HepG2 (cell line): ENCODE measurements around the gene HLA-DMB. TPM values are rescaled to one million over a fixed set of nuclear protein-coding genes. Genes with fewer than 3 reads are reported as not detected.
A peak's percentile ranks its signal among the peaks of the same experiment; 100 is the strongest.

Source experiments
- AGO1 ChIP-seq: fragments of 200-400 bp; formaldehyde crosslinking; IDR thresholded peaks from 2 replicates; pipeline ENCODE4 v1.6.1; 2017; ENCODE audit warnings: mild to moderate bottlenecking, low read depth, low read length, moderate library complexity; ENCODE audit not compliant: poor library complexity, severe bottlenecking
- EEA1 ChIP-seq: sonication (generic); formaldehyde crosslinking; IDR thresholded peaks from 2 replicates; pipeline ENCODE4 v1.5.1; 2020; ENCODE audit warnings: mild to moderate bottlenecking, missing genetic modification reagents, borderline replicate concordance
- ELF4 ChIP-seq: sonication (generic); formaldehyde crosslinking; IDR thresholded peaks from 2 replicates; pipeline ENCODE4 v1.5.0; 2020; ENCODE audit warnings: missing genetic modification reagents, mild to moderate bottlenecking, moderate library complexity, borderline replicate concordance
- FOXM1 ChIP-seq: sonication (generic); formaldehyde crosslinking; IDR thresholded peaks from 2 replicates; pipeline ENCODE4 v1.5.0; 2020; ENCODE audit warnings: missing genetic modification reagents
- FOXO1 ChIP-seq: sonication (generic); formaldehyde crosslinking; IDR thresholded peaks from 2 replicates; pipeline ENCODE4 v1.4.0; 2020; ENCODE audit warnings: missing genetic modification reagents
- FOXP1 ChIP-seq, 2 experiments: fragments of 450-650 bp in 1 of 2; IDR thresholded peaks; 2 replicates each; pipeline ENCODE4 v1.6.1; 2017 to 2018; ENCODE audit warnings: antibody characterized with exemption in 1 of 2
- GATAD1 ChIP-seq: IDR thresholded peaks from 2 replicates; pipeline ENCODE4 v1.6.1; 2016; ENCODE audit warnings: missing genetic modification reagents, missing compliant biosample characterization
- GFI1 ChIP-seq: sonication (generic); formaldehyde crosslinking; IDR thresholded peaks from 2 replicates; pipeline ENCODE4 v1.5.0; 2020; ENCODE audit warnings: missing genetic modification reagents, mild to moderate bottlenecking, borderline replicate concordance
- HNRNPH1 ChIP-seq: fragments of 200-400 bp; formaldehyde crosslinking; optimal IDR thresholded peaks from 2 replicates; pipeline ENCODE3; 2017; ENCODE audit warnings: mild to moderate bottlenecking, low read depth, low read length
- KMT2B ChIP-seq: IDR thresholded peaks from 2 replicates; pipeline ENCODE4 v1.6.1; 2016; ENCODE audit warnings: missing genetic modification reagents, missing compliant biosample characterization
- MTERF4 ChIP-seq: sonication (generic); formaldehyde crosslinking; IDR thresholded peaks from 2 replicates; pipeline ENCODE4 v1.8.0; 2023; ENCODE audit warnings: mild to moderate bottlenecking, missing genetic modification reagents
- MTF1 ChIP-seq: sonication (generic); formaldehyde crosslinking; IDR thresholded peaks from 2 replicates; pipeline ENCODE4 v1.5.0; 2020; ENCODE audit warnings: missing genetic modification reagents
- NR2C2 ChIP-seq: sonication (generic); formaldehyde crosslinking; IDR thresholded peaks from 2 replicates; pipeline ENCODE4 v1.4.0; 2020; ENCODE audit warnings: missing genetic modification reagents, mild to moderate bottlenecking, moderate library complexity, borderline replicate concordance
- SMAD1 ChIP-seq: sonication (generic); formaldehyde crosslinking; IDR thresholded peaks from 2 replicates; pipeline ENCODE4 v1.4.0; 2020; ENCODE audit warnings: missing genetic modification reagents, low read depth, mild to moderate bottlenecking, borderline replicate concordance
- SMARCC2 ChIP-seq: fragments of 450-650 bp; IDR thresholded peaks from 2 replicates; pipeline ENCODE4 v1.6.1; 2017; ENCODE audit warnings: antibody characterized with exemption, mild to moderate bottlenecking
- SRSF1 ChIP-seq: fragments of 200-400 bp; formaldehyde crosslinking; optimal IDR thresholded peaks from 2 replicates; pipeline ENCODE3; 2017; ENCODE audit warnings: mild to moderate bottlenecking, low read depth, low read length, moderate library complexity
- TEAD3 ChIP-seq: optimal IDR thresholded peaks from 2 replicates; pipeline ENCODE3; 2016; ENCODE audit warnings: borderline replicate concordance
- ZNF251 ChIP-seq: sonication (generic); formaldehyde crosslinking; IDR thresholded peaks from 2 replicates; pipeline ENCODE4 v1.9.0; 2021; ENCODE audit warnings: mild to moderate bottlenecking, missing genetic modification reagents
- ZNF562 ChIP-seq: sonication (generic); formaldehyde crosslinking; IDR thresholded peaks from 2 replicates; pipeline ENCODE4 v1.8.0; 2022; ENCODE audit warnings: missing genetic modification reagents, borderline replicate concordance
- ZNF619 ChIP-seq: sonication (generic); formaldehyde crosslinking; IDR thresholded peaks from 2 replicates; pipeline ENCODE4 v1.4.0; 2020; ENCODE audit warnings: mild to moderate bottlenecking, missing genetic modification reagents
- ZNF749 ChIP-seq: sonication (generic); formaldehyde crosslinking; IDR thresholded peaks from 2 replicates; pipeline ENCODE4 v1.8.0; 2022; ENCODE audit warnings: mild to moderate bottlenecking, missing genetic modification reagents, moderate library complexity, borderline replicate concordance
- polyA plus RNA-seq, 8 experiments: library from polyadenylated mRNA; depleted of rRNA in 3 of 8; stranded (reverse) in 7 of 8; unstranded in 1 of 8; fragments of >200 nt; fragmentation: Illumina TruSeq in 4 of 8; extraction: Trizol in 4 of 8; gene quantifications; 2 replicates each; pipeline versions ENCODE4 v1.2.1 to v1.2.3, GENCODE V29; 2011 to 2016; ENCODE audit warnings: low read depth in 4 of 8, missing spikeins in 1 of 8, mixed read lengths in 1 of 8; ENCODE audit not compliant: insufficient read depth in 1 of 8
- total RNA-seq, 5 experiments: library from RNA; depleted of rRNA; stranded (reverse); fragments of >200 nt; fragmentation: Illumina TruSeq; extraction: Trizol; gene quantifications; 2 replicates each; pipeline ENCODE4 v1.2.3, GENCODE V29; 2016; ENCODE audit warnings: low read depth in 1 of 5
- TF ChIP-seq, protein P1 (sequence below): sonication (generic); IDR thresholded peaks from 2 replicates; pipeline ENCODE4 v1.6.1; 2016; ENCODE audit warnings: low read depth, borderline replicate concordance
- TF ChIP-seq, protein P2 (sequence below): sonication (generic); formaldehyde crosslinking; IDR thresholded peaks from 2 replicates; pipeline ENCODE4 v1.4.0; 2020; ENCODE audit warnings: mild to moderate bottlenecking, low read depth, missing genetic modification reagents
- TF ChIP-seq, protein P3 (sequence below): sonication (generic); formaldehyde crosslinking; IDR thresholded peaks from 2 replicates; pipeline ENCODE4 v1.4.0; 2020; ENCODE audit warnings: mild to moderate bottlenecking, missing genetic modification reagents

Gene HLA-DMB
- total and polyA plus RNA-seq, 2 of the 13 experiments (the other 11 are each of a cell fraction or from before 2014, with no cell fraction given) = not detected

DNA sequence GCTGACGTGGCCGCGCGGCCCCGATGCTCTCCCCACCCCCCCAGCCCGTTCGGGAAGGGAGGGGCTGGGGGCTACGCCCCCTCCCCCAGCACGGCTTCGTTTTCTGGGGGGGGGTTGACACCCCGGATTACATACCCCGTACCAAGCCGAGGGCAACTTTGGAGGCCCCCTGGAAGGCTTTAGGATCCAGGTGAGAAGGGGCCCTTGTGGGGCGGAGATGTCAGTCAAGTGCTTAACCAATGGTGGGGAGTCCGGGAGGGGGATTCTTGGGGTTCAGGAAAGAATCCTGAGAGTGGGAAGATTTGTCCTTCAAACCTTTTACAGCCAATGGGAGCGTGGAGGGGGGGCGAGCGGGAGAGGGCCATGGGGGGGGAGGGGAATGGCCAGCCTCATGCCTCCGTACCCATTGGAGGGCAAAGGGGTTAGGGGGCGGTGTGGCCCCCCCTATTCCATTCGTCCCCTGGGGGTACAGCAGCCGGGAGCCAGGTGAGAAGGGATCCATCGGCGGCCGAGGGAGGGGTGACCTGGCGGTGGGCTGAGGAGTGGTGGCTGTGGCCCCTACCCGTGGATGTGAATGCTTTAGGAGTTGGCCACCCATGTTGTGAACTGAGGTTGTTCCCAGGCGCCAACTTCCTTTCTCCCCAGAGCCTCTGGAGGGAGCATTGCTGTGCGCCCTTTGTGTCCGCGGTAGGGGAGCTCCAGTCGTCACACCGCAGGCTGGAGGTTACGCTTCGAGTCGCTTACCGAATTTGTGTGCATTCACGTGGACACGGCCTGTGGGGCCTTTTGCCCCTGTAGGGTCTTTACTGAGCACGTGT, 28.2 kb upstream of the HLA-DMB start (continued):
- TF ChIP-seq ZNF619 (CRISPR knock-in tag) (peak; percentile 94; the same call in 1 of the 2 replicates), SRSF1 (peak; percentile 100), ELF4 (CRISPR knock-in tag) (no peak), SMARCC2 (no peak), GFI1 (CRISPR knock-in tag) (no peak), GATAD1 (CRISPR knock-in tag) (no peak; the same call in 1 of the 2 replicates), ZNF749 (CRISPR knock-in tag) (peak; percentile 19; the same call in 1 of the 2 replicates), SMAD1 (CRISPR knock-in tag) (no peak), FOXP1 (IDR thresholded peaks at IDR 0.05) (no peak), FOXP1 (CRISPR knock-in tag; IDR thresholded peaks at IDR 0.05) (no peak), EEA1 (no peak; the same call in 1 of the 2 replicates), AGO1 (no peak), KMT2B (CRISPR knock-in tag) (no peak), FOXM1 (CRISPR knock-in tag) (no peak), ZNF251 (CRISPR knock-in tag) (0 out of 2 replicates have a peak, but pooled peaks have one; percentile 59), TEAD3 (CRISPR knock-in tag) (peak; percentile 64), ZNF562 (CRISPR knock-in tag) (no peak), FOXO1 (CRISPR knock-in tag) (0 out of 2 replicates have a peak, but pooled peaks have one; percentile 47), MTERF4 (CRISPR knock-in tag) (peak; percentile 98; the same call in 1 of the 2 replicates), NR2C2 (CRISPR knock-in tag) (no peak), MTF1 (CRISPR knock-in tag) (0 out of 2 replicates have a peak, but pooled peaks have one; percentile 63), HNRNPH1 (peak; percentile 68)
- TF ChIP-seq, protein P1, sequence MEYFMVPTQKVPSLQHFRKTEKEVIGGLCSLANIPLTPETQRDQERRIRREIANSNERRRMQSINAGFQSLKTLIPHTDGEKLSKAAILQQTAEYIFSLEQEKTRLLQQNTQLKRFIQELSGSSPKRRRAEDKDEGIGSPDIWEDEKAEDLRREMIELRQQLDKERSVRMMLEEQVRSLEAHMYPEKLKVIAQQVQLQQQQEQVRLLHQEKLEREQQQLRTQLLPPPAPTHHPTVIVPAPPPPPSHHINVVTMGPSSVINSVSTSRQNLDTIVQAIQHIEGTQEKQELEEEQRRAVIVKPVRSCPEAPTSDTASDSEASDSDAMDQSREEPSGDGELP = peak; percentile 43; the same call in 1 of the 2 replicates
- TF ChIP-seq, protein P2, sequence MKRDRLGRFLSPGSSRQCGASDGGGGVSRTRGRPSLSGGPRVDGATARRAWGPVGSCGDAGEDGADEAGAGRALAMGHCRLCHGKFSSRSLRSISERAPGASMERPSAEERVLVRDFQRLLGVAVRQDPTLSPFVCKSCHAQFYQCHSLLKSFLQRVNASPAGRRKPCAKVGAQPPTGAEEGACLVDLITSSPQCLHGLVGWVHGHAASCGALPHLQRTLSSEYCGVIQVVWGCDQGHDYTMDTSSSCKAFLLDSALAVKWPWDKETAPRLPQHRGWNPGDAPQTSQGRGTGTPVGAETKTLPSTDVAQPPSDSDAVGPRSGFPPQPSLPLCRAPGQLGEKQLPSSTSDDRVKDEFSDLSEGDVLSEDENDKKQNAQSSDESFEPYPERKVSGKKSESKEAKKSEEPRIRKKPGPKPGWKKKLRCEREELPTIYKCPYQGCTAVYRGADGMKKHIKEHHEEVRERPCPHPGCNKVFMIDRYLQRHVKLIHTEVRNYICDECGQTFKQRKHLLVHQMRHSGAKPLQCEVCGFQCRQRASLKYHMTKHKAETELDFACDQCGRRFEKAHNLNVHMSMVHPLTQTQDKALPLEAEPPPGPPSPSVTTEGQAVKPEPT = no peak
- TF ChIP-seq, protein P3, sequence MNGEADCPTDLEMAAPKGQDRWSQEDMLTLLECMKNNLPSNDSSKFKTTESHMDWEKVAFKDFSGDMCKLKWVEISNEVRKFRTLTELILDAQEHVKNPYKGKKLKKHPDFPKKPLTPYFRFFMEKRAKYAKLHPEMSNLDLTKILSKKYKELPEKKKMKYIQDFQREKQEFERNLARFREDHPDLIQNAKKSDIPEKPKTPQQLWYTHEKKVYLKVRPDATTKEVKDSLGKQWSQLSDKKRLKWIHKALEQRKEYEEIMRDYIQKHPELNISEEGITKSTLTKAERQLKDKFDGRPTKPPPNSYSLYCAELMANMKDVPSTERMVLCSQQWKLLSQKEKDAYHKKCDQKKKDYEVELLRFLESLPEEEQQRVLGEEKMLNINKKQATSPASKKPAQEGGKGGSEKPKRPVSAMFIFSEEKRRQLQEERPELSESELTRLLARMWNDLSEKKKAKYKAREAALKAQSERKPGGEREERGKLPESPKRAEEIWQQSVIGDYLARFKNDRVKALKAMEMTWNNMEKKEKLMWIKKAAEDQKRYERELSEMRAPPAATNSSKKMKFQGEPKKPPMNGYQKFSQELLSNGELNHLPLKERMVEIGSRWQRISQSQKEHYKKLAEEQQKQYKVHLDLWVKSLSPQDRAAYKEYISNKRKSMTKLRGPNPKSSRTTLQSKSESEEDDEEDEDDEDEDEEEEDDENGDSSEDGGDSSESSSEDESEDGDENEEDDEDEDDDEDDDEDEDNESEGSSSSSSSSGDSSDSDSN (CRISPR knock-in tag) = peak; percentile 23; the same call in 1 of the 2 replicates
